GM19463 (cell line): Measurements from ENCODE around the gene RHOC.

Experiments
- ATAC-seq: cut with Tn5 transposase; IDR thresholded peaks from one replicate; pipeline ENCODE4 v1.9.1; 2021; ENCODE audit warnings: mild to moderate bottlenecking, moderate library complexity; ENCODE audit not compliant: unreplicated experiment

The RHOC gene

DNA sequence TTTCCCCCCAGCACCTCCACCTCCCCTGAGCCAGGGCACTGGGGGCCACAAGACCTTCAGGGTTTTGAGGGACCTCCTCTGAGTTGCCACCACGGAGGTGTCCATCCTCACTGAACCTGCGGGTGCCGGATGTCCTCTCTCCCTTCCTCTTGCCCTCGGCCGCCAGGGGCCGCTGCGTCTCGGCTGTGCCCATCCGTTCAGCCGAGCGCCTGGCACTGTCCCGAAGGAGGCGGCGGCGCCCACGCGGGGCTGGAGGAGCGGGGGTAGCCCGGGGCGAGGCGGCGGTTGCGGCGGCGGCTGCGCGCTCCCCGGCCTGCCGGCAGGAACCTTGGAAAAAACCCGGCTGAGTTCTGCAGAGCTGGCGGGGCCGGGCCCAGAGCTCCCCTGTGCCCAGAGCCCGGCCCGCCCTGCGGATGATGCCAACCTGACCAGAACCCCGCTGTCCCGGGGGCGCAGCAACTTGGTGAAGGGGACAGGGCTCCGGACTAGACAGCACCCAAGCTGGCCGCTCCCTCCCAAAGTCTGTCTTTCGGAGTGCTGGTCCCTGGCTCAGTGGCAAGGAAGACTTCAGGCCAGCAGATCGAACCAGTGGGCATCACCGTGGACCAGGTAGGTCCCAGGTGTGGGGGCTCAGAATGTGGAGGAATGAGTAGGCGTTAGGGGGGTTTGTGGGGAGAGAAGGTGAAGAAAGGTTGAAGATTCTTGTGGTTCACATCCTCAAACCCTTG lies 11.9 kb upstream of the RHOC start:
- ATAC-seq: peak; percentile 20

DNA sequence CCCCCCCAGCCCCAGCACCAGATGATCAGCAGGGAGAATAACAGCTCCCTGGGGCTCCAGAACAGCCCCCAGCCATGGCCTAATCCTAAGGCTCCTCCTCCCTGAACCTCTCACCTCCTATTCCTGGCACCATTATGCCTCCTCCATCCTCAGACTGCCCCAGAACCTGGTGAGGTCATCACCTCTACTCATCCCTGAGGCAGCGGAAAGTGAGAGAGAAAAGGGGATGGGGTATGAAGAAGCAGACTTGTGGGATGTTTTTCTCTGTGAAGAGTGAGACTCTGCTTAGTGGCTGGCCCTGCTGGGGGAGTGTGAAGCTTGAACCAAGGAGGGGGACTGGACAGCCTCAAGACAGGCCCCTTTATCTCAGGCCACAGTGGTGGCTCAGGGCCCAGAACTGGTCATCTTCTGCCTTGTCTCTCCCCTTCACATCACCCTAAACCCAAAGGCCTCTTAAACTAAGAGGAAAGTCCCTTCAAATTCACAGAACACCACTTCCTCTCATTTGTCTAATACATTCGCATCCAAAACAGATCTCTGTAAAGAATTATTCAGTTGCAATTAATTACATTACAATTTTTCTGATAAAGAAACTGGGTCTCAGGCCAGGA lies 10.4 kb upstream of the RHOC start:
- no peak for ATAC-seq

DNA sequence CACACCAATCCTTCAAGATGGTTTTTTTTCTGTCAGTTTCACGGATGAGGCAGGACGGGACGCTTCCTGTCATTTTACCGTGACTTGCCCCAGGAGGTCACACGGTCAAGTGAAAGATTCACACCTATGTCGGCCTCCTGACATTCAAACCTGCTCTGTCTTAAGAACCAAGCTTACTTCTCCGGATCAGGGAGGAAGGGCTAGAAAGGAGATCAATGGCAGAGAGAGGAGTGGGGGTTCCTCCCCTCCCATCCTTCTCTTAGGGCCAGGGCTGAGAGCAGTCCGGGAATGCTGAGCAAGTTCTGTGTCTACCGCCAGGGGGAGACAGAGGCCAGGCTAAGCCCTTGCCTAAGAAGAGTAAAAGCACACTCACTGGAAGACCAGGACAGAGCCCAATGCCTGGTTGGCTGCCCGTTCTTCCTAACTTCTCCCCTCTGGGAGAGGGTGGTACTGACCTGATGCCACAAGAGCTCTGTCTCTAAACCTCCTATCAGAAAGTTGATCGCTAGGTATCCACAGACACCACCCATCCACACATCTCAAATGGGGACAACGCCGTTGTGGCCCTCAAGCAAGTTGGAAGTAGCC lies 9.3 kb upstream of the RHOC start:
- ATAC-seq: peak; percentile 29

DNA sequence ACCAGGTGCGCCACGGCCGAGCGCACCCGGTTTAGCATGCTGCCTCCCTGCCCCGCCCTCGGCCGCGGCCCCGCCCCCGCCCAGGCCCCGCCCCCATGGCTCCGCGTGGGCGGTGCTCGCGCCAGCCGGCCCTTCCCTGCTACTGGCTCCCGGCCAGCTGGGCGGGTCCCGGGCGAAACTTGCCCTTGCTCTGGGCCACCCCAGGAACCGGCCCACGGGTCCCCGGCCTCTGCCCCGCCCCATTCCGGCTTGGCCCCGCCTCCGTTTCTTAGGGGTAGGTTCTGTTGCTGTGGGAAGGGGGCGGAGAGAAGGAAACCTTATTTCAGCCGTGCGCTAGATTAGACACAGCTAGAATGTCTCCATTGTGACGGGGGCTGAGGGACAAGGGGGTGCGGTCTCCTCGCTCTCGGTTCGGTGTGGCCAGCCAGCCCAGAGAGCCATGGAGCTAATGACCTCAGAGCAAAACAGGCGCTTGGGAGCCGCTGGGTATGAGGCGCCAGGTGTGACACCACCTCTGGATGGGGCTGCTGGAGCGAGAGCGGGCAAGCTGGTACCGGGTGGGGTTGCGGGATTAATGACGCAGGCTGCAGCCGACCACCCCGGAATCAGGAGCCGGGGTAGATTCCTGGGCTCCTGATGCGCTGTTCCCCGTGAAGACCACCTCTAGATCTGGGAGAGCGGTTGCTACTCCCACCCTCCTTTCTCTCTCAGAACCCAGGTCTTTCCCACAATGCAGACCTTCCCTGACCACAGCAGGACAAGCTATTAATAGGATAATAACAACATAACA lies 8.5 kb upstream of the RHOC start, which contains the start of gene PPM1J:
Gene PPM1J (minus strand): TSS at position 69 of the 790 bp plus-strand sequence. CDS start 31 bp downstream, at position 38.
- peak; percentile 70 for ATAC-seq

DNA sequence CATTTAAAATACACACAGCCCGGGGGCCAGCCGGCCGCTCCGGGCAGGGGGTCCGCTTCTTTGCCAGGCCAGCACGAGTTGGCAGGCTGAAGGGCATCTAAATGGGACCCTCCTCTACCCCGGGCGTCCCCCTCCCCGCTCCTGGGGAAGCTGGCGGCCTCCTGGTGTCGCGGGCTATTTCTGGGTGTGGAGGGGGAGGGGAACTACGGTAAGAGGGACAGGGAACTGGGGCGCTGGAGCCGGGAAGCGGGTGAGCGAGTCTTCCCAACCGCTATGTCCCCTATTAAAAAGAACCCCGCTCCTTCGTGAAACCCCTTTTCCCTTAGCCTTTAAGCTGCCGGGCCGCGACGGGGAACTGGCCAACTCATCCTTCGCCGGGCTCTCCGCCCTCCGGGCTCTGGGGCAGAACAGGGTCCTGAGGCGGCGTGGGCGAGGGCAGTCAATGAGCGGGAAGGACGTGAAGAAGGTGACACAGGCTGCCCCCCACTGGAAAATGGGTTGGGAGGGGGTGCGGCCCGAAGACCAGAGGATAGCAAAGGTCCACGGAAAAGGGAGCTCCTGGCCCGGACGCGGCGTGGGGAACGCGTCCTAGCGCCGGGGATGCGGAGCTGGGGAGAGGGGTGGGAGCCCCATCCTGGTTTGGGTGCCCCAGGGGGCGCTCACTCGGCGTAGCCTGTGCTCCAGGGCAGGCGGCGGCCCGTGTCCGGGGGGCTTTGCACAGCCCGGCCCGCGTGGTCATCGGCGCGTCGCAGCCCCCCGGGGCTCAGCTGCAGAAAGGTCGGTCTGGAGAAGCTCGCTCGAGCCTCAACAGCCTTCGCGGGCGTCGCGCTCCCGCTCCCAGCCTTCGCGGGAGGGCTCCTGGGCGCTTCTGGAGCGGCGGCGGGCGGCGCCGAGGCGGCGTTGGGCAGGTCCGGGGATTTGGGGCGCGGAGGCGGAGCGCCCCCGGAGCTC lies 7.7 kb upstream of the RHOC start:
- ATAC-seq: no peak

DNA sequence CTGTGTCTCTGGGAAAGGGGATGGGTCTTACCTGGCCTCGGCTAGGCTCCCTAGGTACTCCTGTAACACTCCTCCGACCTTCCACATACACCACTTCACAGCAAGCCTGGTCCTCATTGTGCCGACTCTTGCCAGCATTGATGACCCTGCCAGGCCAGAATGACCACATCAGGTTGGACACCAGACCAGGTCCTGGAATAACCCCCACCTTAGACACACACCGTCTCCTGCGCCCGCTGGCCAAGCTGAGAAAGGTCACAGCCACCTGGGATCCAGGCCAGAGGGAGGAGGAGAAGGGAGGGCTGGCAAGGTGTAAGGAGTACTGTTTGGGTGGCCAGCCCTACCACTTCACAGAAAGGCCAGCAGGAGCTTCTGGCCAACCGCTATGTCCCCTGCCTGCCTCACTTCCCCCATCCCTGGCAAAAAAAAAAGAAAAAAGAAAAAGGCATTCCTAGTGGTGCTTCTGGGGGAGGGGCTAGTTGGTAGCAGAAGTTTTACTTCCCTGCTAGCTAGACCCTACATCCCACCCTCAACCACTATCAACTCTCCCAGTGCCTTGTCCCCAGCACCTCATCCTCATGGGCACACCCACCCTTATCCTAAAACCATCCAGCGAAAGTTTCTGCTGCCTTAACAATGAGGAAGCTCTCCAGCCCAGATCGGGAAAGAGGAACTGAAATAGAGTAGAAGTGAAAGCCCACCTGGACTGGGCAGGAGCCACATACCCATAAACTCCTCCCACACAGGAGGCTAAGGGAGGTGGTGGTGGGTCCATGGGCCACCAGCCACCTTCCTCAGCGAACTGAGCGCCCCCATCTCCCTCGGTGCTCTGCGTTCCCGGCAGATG lies 6.8 kb upstream of the RHOC start:
- peak; percentile 20 for ATAC-seq

DNA sequence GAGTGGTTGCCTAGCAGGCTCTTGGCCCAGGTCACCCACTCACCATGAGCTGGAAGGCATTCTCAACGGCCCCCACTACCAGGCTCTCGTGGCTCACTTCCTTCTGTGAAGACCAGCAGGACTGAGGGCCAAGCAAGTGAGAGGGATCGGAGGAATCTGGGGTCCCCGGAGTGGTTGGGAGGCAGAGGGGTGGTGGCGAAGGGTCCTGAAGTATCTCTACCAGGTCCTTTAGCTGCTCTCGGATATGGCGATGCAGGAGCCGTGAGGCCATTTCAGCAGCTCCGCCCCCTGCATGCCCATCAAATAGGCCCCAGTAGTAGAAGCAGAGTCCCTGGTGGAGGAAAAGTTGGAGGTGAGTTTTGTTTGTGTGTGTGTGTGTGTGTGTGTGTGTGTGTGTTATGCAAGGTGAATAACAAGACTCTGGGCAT lies 5.8 kb upstream of the RHOC start:
- ATAC-seq: no peak

DNA sequence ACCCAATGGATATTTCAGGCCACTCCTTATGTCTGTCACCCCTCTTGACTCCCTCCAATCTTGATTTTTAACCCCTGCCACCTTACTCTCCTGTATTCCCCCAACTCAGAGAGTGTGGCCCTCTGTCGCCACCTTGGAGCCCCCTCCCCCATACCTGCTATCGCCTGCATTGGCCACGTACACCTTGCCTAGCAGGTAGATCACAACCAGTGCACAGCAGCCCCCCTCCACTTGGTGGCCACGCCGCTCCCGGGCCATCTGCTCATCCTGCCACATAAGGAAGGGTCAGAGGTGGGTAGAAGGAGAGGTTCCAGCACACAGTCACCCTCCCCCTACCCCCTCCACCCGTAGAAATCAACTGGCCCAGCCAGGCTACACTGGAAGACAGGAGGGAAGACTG lies 5.3 kb upstream of the RHOC start:
- no peak for ATAC-seq

DNA sequence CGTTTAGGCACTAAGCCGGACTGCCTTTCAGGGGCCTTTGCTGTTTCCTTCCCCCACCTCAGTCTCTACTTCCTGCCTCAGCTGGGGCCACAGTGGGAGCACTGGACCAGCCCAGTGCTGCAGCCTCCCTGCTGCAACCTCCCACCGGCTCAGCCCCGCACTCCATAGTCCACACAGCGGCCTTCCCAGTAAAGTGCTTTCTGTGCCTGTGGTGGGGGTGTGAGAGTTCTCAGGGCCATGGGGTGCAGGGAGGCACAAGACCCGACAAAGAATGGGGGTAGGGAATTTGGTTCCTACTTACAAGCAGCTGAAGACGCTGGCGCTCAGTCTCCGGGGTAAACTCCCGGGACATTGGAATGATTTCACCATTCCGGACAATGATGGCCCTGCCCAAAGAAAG lies 4.7 kb upstream of the RHOC start:
- ATAC-seq: no peak

DNA sequence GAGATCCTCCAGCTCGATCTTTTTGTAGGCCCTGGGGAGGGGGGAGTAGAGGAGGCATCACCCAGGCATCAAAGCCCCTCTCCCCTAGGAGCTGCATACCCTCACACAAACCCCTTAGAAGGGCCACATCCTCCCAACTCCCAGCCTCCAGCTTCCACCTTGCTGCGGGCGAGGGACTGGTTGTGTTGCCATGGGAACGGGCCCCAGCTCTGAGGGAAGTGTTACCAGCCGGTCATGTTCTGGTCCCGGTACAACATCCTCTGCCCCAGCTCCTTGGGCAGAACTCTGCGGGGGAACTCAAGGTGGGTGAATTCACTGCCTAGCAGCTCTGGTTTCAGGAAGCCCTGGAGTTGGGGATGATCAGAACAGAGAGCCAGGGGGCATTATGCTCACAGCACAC lies 4.1 kb upstream of the RHOC start:
- ATAC-seq: no peak

DNA sequence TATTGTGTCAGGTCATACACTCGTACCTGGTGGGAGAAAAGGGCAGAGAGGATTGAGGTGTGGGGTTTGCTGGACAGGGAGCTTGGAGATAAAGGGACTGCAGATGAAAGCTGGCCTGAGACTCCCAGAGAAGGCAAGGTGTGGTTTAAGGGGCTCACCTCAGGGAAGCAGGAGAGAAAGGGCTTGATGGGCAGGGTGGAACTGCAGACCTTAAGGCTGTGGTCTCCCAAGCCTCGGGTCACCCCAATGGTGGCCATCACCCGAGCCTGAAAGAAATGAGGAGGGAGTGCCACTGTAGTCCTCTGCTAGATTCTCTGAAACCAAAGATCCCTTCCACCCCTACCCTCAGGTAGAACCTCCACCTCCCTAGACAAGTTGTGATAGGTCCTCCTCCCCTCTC lies 3.7 kb upstream of the RHOC start:
- ATAC-seq: no peak

DNA sequence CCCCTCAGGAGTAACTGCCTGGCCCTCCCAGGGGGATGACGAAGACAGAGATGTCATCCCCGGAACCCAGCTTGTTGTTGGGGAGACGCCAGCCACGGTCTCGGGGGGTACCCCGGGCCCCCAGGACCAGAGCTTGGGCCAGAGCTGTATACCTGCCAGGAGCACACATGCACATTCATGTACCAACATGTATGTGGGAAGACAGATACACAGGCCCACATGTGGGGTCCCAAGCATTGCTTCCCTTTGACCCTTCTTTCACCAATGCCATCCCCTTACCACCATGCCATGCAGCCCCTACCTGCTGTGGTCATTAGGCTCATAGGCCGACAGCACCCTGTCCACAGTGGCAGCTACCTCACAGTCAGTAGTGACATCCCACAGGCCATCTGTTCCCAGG lies 3.2 kb upstream of the RHOC start:
- no peak for ATAC-seq

DNA sequence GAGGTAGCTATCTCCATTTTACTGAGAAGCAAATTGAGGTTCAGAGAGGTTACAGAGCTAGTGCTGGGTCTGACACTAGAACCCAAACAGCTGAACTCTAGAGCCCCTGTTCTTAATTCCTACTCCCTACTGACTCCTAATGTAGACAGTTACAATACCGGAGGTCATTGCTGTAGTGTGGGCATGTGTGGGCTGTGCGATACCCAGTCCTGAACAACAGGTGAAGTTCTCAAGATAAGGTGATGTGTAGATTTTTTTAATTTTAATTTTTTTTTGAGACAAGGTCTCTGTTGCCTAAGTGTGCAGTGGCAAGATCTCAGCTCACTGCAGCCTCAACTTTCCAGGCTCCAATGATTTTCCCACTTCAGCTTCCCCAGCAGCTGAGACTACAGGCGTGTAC lies 1.6 kb upstream of the RHOC start:
- ATAC-seq: no peak

DNA sequence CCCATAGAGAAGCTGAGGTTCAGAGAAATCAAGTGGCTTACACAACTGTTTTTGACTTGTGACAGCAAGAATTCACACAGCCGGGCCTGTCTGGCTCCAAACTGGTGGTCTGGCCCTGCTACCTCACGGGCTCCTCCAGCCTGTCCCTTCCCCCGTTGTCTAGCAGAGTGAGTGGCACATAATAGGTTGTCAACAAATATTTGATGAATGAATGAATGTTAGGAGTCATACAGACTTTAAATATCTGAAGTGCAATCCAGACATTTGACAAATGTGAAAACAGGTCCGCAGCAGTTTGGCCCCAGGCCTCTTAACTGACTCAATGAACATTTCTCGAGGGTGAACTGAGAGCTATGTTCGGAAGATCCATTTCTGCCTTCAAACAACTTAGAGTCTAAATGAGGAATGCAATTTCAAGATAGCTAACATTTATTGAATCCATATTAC lies 1.1 kb upstream of the RHOC start:
- no peak for ATAC-seq

DNA sequence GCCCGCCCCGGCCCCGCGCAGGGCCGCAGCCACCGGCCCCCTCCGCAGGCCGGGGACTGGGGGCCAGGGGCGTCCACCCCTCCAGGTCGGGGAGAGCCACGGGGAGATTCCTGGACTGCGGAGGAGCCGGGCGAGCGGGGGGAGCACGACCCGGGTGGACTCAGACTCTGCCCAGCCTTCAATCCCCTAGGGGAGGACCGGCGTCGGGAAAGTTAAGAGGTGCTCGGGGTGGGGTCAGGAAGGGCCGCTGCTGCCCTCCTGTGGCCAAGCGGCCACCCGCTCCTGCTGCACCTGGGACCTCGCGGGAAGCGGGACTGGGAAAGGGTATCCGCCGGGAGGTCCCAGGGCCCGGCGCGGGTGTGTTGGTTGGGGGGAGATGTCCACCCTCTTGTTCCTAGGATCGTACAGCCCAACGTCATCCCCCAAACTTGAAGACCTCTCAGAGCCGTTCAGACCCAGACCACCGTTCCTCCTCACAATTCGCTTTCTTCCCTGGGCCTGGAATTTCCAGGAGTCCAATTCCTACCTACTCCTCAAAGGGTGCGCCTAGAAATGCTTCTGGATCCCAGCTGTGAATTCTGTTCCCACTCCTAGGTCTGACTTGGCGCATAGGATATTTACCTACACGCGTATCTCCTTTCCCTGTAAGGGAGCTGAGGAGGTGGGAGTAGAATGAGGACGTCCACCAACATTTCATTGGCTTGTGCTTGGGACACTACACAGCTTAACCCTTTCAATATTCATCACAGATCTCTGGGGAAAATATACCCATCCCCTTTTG lies 484 bp upstream of the RHOC start:
- peak; percentile 60 for ATAC-seq

DNA sequence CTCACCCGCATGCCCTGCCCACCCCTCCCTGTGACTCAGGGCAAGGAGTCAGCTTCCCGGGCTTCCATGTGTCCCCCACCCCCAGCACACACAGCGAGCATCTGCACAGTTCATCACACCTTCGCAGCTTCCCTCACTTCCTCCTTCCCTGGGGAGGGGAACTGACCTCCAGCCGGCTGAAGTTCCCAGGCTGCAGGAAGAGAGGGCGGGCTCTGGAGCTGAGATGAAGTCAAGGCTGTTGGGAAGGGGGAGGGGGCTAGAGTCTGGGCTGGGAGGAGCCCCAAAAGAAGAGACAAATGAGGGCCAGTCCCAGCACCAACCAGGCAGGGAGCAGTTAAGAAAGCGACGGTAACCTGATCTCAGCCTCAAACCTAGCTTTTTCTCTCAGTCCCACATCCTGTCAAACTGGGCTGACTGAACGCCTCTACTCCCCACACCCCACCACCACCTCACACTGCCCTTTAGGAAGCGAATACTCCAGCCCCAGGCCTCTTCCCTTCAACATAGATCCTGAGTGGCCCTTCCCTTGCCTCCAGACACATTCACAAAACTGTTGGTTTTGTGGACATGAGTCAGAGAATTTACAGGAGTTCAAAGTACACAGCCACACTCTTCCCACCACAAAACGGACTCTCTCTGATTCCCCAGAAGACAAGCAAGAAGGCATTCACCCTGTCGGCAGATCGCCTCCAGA lies 1.8 kb downstream of the RHOC start:
- ATAC-seq: peak; percentile 47

DNA sequence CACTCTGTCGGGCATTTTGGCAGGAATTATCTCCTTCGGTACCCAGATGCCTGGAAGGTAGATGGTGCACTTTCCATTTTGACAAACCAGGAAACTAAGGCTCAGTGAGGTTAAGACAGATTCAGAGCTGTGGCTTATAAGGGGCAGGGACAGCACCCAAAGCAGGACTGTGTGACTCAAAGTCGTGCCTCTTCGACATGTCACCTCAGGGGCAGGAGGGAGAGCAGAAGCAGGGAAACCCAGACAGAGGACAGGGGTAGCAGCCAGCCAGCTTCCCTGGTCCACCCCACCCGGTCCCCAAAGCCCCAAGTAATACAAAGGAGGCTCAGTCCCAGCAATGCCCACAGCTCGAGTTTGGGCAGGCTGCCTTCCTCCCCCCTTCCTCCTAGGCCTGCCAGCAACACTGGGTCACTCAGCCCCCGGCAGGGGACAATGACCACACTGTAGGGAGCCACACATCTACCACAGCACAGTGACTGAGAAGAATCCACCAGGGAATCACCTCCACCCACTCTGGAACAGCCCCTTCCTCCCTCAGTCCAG lies 2.5 kb downstream of the RHOC start:
- no peak for ATAC-seq

DNA sequence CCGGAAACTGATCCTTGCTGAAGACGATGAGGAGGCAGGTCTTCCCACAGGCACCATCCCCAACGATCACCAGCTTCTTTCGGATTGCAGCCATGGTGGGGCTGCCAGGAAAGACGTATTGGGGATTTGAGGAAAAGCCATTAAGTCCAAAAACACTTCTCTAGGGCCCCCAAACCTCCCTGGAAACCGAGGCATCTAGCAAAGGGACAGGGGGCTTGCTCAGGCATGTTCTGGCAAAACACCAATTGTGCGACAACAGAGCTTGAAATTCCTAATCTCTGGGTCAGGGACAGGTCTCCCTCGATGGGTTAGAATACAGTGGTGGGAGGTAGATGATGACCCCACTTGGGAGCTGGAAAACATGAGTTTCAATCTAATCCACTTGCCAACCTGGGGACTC lies 3.2 kb downstream of the RHOC start:
- no peak for ATAC-seq
